GM18858 (cell line): ENCODE measurements around the gene ADCY2.

Experiments used
- ATAC-seq: cut with Tn5 transposase; IDR thresholded peaks from one replicate; pipeline ENCODE4 v1.9.1; 2021; ENCODE audit not compliant: unreplicated experiment

The ADCY2 gene

GRCh38 chr5:7437836-7438235 lies 41.9 kb downstream of the ADCY2 start:
- no peak for ATAC-seq

GRCh38 chr5:7445068-7445467 lies 49.1 kb downstream of the ADCY2 start:
- ATAC-seq, result no peak

- no peak for ATAC-seq
Measured at GRCh38 chr5:7445831-7446230, 49.9 kb downstream of the ADCY2 start.

DNA sequence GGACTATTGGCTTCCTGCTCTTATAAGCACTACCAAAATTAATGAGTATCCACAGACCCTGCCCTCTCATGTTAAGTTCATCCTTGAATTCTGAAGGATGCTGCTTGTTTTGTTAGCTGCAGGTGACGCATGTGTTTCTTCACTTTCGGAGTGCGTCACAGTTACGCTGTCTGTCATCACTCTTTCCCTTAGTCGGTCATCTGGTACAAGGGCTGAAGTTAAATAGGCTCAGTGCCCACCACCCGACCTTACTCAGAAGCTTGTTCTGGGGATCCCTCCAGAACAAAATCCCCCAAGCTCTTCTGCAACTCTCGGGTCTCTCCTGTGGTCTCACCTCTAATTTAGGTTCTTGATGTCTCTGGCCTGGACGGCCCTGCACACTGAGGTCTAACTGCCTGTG lies 51.0 kb downstream of the ADCY2 start:
- no peak for ATAC-seq

DNA sequence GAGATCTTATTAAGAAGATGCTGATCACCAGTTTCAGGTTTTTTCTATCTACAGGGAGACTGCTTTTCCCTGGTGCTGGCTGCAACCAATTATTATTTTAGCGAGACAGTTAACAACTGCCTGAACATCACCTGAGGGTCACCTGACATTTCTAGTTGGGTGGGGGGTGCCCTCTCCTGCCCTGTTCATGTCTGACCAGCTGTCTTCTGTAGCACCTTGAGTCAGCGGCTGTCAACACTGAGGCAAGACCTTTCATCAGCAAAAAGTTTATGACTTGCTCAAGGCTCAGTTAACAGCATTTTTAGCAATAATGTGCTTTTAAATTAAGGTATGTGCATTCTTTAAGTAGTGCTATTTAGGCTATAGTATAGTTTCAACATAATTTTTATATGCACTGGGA lies 58.0 kb downstream of the ADCY2 start:
- no peak for ATAC-seq

- ATAC-seq, result no peak
Measured at GRCh38 chr5:7456206-7456605, 60.3 kb downstream of the ADCY2 start.

DNA sequence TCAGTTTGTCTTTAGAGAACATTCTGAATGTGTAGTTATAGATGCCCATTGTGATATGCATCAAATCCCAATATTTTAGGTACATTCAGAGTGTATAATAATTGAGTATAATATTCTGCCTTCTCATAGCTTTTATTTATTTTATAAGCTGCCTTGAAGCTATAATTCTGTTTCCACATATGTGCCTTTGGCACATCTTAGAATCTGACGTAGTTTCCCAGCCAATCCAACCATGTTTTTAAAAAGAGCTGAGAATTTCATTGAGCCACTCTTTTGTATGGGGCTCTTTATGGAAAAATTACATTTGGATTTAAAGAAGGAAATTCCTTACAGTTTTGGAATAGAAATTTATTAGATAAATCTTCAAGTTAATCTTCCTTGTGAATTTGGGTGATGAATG lies 65.4 kb downstream of the ADCY2 start:
- ATAC-seq, result no peak

- no peak for ATAC-seq
Measured at GRCh38 chr5:7462758-7463157, 66.8 kb downstream of the ADCY2 start.

GRCh38 chr5:7464182-7464581 lies 68.2 kb downstream of the ADCY2 start:
- no peak for ATAC-seq

DNA sequence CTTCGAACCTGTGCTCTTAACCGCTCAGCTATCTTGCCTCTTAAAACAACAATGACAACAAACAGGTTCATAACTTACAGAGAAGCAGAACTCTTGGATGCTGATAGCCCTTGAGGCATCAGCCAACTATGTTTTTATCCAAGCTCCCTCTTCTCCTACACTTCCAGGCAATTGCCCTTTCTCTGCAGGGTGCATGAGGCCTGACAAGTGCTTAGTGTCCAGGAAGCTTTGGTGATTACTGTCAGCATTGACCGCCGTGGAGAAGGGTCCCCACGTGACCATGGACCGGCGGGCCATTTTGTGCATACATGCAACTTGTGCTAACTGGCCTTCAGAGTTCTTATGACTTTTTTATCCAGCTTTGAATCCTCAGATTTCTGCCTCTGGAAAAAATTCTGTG lies 71.2 kb downstream of the ADCY2 start:
- ATAC-seq, result no peak

DNA sequence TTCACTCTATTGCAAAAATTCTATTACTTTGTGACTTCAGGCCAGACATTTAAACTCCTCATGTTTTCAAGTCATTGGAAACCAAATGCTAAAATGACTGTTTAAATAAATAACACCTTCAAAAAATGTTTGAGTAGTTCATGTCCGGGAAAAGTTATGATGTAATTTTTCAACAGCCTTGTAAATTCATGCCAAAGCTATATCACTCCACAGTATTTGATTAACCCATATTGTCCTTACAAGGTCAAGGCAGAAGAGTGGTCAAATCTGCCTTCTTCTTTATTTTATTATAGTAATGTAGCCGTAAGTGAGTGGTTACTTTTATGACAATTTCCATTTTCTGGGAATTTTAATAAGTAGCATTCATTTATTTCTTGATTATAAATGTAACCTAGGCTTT lies 72.8 kb downstream of the ADCY2 start:
- ATAC-seq, result no peak

DNA sequence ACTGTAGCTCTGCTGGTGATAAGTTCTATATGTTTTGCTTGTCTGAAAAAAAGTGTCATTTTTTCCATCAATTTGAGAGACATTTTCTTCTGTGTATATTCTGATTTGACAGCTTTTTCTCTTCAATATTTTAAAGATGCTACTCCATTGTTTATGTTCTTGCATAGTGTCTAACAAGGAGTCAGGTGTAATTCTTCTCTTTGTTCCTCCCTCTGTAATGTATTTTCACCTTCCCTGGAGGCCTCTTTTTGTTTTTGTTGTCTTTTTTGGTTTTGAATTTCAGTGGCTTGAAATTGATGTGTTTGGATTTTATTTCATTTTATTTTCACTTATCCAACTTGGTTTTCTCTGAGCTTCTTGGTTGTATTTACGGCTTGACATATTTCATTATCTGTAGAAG lies 75.8 kb downstream of the ADCY2 start:
- ATAC-seq, result no peak

DNA sequence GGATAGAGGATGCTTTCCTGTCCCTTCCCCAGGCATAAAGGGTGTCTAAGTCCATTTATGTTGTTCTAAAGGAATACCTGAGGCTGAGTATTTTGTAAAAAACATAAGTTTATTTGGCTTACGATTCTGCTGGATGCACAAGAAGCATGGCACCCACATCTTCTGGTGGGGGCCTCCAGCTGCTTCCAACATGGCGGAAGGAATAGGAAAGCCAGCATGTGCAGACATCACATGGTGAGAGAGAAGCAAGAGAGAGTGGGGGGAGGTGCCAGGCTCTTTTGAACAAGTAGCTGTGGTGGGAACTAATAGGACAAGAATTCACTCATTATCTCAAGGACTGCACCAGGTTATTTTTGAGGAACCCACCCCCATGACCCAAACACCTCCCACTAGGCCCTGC lies 77.2 kb downstream of the ADCY2 start:
- no peak for ATAC-seq

- no peak for ATAC-seq
Measured at GRCh38 chr5:7473668-7474215, 77.8 kb downstream of the ADCY2 start.

- no peak for ATAC-seq
Measured at GRCh38 chr5:7474821-7475403, 79.0 kb downstream of the ADCY2 start.

- no peak for ATAC-seq
Measured at GRCh38 chr5:7478459-7478858, 82.5 kb downstream of the ADCY2 start.

GRCh38 chr5:7488734-7489133 lies 92.8 kb downstream of the ADCY2 start:
- no peak for ATAC-seq

- no peak for ATAC-seq
Measured at GRCh38 chr5:7492371-7492770, 96.4 kb downstream of the ADCY2 start.

DNA sequence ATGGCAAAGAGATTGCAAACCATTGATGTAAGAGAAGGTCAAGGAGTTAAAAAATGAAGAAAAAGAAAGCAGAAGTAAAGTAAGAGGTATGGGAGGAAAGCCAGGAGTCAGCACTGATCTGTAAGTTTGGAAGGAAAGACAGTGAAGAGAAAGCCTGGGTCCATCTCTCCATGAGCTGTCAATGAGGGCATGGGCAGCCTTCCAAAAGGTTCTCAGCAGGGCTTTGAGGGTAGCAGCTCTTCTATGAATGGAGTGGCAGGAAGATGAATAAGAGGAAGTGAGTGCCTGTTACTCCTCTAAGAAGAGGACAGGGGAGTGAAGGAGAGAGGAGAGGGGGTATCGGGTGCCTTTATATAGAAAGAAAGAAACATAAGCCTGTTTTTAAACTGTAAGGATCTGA lies 97.1 kb downstream of the ADCY2 start:
- ATAC-seq, result no peak

DNA sequence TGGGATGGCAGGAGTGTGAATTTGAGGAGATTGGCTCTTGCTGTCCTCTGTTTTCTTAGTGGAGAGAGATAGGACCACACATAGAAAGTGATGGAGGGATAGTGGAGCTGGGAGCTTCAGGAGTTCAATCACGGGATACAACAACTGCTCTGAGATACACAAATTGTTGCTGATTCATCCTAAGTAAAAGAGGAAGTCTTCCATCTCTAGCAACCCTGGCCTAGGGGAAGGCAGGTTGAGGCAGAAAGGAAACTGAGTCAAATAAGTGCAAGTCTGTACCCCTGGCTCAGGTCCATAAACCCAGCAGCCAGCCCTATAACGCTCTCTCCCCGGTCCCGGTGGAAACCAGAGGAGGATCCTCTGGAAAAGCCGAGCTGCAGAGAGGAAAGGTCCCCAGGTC lies 97.7 kb downstream of the ADCY2 start:
- no peak for ATAC-seq

DNA sequence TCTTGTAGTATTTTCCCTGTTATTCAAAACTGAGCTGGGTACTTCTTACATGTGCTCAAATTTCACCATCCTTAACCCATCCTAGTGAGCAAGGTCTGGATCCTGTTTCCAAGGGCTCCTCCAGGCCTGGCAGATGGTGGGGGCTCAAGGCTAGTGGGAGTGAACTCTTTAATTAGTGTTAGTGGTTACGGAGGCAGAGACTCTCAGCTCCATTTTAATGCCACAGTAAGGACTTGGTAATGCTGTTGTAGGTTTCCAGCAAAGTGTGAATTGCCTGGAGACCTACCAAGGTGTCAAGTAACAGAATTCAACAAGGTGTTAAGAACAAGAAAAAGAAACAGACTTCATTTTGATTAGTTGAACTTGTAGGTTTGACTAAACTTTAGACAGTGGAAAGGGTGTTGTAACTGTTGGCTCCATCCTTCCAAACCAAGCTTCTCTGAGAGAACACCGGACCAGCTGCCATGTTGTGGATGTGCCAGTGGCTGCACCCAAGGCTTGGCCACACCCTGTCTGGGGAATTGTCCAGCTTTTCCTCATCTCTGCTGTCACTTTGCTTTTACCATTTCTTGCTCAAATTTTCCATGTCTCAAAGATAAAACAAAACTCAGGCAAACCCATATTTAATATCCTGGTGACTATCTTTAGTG lies 98.7 kb downstream of the ADCY2 start:
- no peak for ATAC-seq

GRCh38 chr5:7495131-7495517 lies 99.2 kb downstream of the ADCY2 start:
- no peak for ATAC-seq

DNA sequence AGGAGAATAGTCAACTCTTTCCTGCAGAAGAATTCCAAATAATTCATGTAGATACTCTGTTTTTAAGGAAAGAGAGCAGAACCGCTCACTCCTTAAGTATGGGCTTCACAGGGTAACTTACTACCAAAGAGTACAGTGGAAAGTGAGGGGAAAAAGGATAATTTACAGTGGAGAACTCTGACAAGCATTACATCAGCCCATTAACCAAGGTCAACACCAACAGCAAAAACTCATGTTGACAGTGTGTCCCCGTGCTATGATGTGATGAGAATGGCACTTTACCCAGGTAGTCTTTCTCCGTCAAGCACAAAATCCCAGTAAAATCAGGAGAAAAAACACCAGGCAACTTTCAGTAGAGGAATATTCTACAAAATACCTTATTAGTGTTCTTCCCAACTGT lies 104.3 kb downstream of the ADCY2 start:
- ATAC-seq, result no peak
